CD14-positive monocyte (primary cell): Measurements from ENCODE around the gene RPP21. TPM values are rescaled to one million over a fixed set of nuclear protein-coding genes. Genes with fewer than 3 reads are reported as not detected.
A peak's percentile ranks its signal among the peaks of the same experiment; 100 is the strongest.

Experiments used
- DNase-seq, 3 donors: peaks; one replicate each; pipeline ENCODE4 v3.0.0-alpha.2; 2011 to 2022
- H2AFZ ChIP-seq: 2 replicates; pipeline ENCODE4 v1.6.0; 2012; ENCODE audit warnings: mild to moderate bottlenecking, low read depth, low read length, inconsistent platforms; ENCODE audit not compliant: insufficient read depth, poor library complexity, severe bottlenecking
- H3K27ac ChIP-seq, 2 donors: 1 replicate in 1 of 2; 2 replicates in 1 of 2; pipeline ENCODE4 v1.5.1; 2012 to 2013; ENCODE audit warnings: low read length in 2 of 2, control low read depth in 1 of 2, inconsistent platforms in 1 of 2, low read depth in 1 of 2, mild to moderate bottlenecking in 1 of 2
- H3K27me3 ChIP-seq, 2 donors: one replicate each; pipeline versions ENCODE4 v1.6.0 to v1.6.1; 2011 to 2013; ENCODE audit warnings: low read length in 2 of 2; ENCODE audit not compliant: control insufficient read depth in 2 of 2, insufficient read depth in 2 of 2
- H3K36me3 ChIP-seq, 2 donors: replicated peaks in 1 of 2; 1 replicate in 1 of 2; 2 replicates in 1 of 2; pipeline versions ENCODE4 v1.5.1 to v1.6.1; 2012 to 2013; ENCODE audit warnings: low read length in 2 of 2, control low read depth in 1 of 2, inconsistent platforms in 1 of 2, mild to moderate bottlenecking in 1 of 2; ENCODE audit not compliant: insufficient read depth in 2 of 2, control insufficient read depth in 1 of 2
- H3K4me1 ChIP-seq, 2 donors: 1 replicate in 1 of 2; 2 replicates in 1 of 2; pipeline versions ENCODE4 v1.5.1 to v1.6.1; 2012 to 2013; ENCODE audit warnings: low read length in 2 of 2, control low read depth in 1 of 2, inconsistent platforms in 1 of 2, mild to moderate bottlenecking in 1 of 2, moderate library complexity in 1 of 2; ENCODE audit not compliant: insufficient read depth in 2 of 2, control insufficient read depth in 1 of 2
- H3K4me2 ChIP-seq: replicated peaks from 2 replicates; pipeline ENCODE3; 2012; ENCODE audit warnings: low read length, moderate library complexity, mild to moderate bottlenecking; ENCODE audit not compliant: poor library complexity, severe bottlenecking; ENCODE audit errors: extremely low read depth
- H3K4me3 ChIP-seq, 3 experiments: fragments of 200-600 bp in 1 of 3; sonication (generic) in 1 of 3; replicated peaks in 1 of 3; 1 replicate in 2 of 3; 2 replicates in 1 of 3; pipeline ENCODE4 v1.5.1; 2011 to 2013; ENCODE audit warnings: low read length in 3 of 3, mild to moderate bottlenecking in 3 of 3, control low read depth in 2 of 3, low read depth in 2 of 3, inconsistent platforms in 1 of 3, moderate library complexity in 1 of 3
- H3K79me2 ChIP-seq: 2 replicates; pipeline ENCODE4 v1.6.0; 2012; ENCODE audit warnings: mild to moderate bottlenecking, control low read depth, inconsistent platforms, low read length, moderate library complexity; ENCODE audit not compliant: insufficient read depth
- H3K9ac ChIP-seq: 2 replicates; pipeline ENCODE4 v1.6.0; 2017; ENCODE audit warnings: low read length, mild to moderate bottlenecking; ENCODE audit not compliant: insufficient read depth, poor library complexity, severe bottlenecking
- H3K9me3 ChIP-seq, 2 donors: replicated peaks in 1 of 2; 1 replicate in 1 of 2; 2 replicates in 1 of 2; pipeline versions ENCODE4 v1.5.1 to v1.6.1; 2012 to 2013; ENCODE audit warnings: low read length in 2 of 2, control low read depth in 1 of 2; ENCODE audit not compliant: control insufficient read depth in 1 of 2, insufficient read depth in 1 of 2
- H4K20me1 ChIP-seq: 2 replicates; pipeline ENCODE4 v1.6.0; 2012; ENCODE audit warnings: mild to moderate bottlenecking, low read length, control low read depth, moderate library complexity; ENCODE audit not compliant: insufficient read depth
- H3K27ac Mint-ChIP-seq, 7 donors: one replicate each; pipeline ENCODE4 v1.8.0; 2020; ENCODE audit warnings: mild to moderate bottlenecking in 7 of 7, mixed read lengths in 7 of 7, moderate library complexity in 6 of 7, inconsistent platforms in 2 of 7
- H3K27me3 Mint-ChIP-seq, 3 donors: one replicate each; pipeline ENCODE4 v1.8.0; 2021 to 2022; ENCODE audit warnings: low read depth in 3 of 3, mild to moderate bottlenecking in 3 of 3, mixed read lengths in 3 of 3, moderate library complexity in 3 of 3, inconsistent platforms in 1 of 3
- H3K36me3 Mint-ChIP-seq, 2 donors: one replicate each; pipeline ENCODE4 v1.8.0; 2020; ENCODE audit warnings: mixed read lengths in 2 of 2, inconsistent platforms in 1 of 2, mild to moderate bottlenecking in 1 of 2
- H3K4me1 Mint-ChIP-seq: one replicate; pipeline ENCODE4 v1.8.0; 2020; ENCODE audit warnings: mild to moderate bottlenecking, mixed read lengths
- H3K4me3 Mint-ChIP-seq, 2 donors: one replicate each; pipeline ENCODE4 v1.8.0; 2020; ENCODE audit warnings: mild to moderate bottlenecking in 2 of 2, mixed read lengths in 2 of 2, moderate library complexity in 1 of 2
- H3K9me3 Mint-ChIP-seq, 7 donors: one replicate each; pipeline ENCODE4 v1.8.0; 2020 to 2022; ENCODE audit warnings: mixed read lengths in 7 of 7, mild to moderate bottlenecking in 6 of 7, moderate library complexity in 6 of 7, inconsistent platforms in 2 of 7
- CTCF ChIP-seq: fragments of 200-600 bp; IDR thresholded peaks from one replicate; pipeline ENCODE4 v1.8.0; 2022; ENCODE audit warnings: antibody characterized with exemption, mild to moderate bottlenecking
- WGBS: methylation state at CpG from one replicate; pipeline ENCODE4 v1.1.5; 2013; ENCODE audit warnings: missing lambda C conversion rate; ENCODE audit not compliant: insufficient coverage; 5-methylcytosine and 5-hydroxymethylcytosine counted together
- intact Hi-C, 2 donors: fragments of 100-400 bp; cut with micrococcal nuclease; formaldehyde crosslinking; loops; one replicate each; pipeline versions ENCODE4 v1.15.0 to v1.15.1; 2023
- polyA plus RNA-seq, 3 donors: library from polyadenylated mRNA; depleted of rRNA in 1 of 3; unstranded in 2 of 3; stranded (reverse) in 1 of 3; fragments of 300-500 nt in 2 of 3; fragments of >200 nt in 1 of 3; fragmentation: Illumina TruSeq in 2 of 3; gene quantifications; 1 replicate in 2 of 3; 2 replicates in 1 of 3; pipeline ENCODE4 v1.2.3, GENCODE V29; 2012 to 2021

Gene RPP21
- polyA plus RNA-seq, 3 donors: 59.2 to 63.6 (median 59.5) TPM

GRCh38 chr6:30344191-30344867 is 627 bp upstream of the RPP21 start:
- Histone ChIP-seq H3K4me1 (peaks cover 7 to 15% of the 10 kb centered on the region in 2 donors), H3K4me3 (peak overlapping the region in 1 of 3 experiments; percentile 85), H3K9me3 (no peaks in the 10 kb centered on the region), H3K4me2 (peak overlapping the region; percentile 79), H4K20me1 (no peaks in the 10 kb centered on the region), H2AFZ (peak overlapping the region; percentile 95), H3K9ac (no peak overlapping the region), H3K36me3 (peaks cover 34 to 48% of the 10 kb centered on the region in 2 donors), H3K27me3 (no peaks in the 10 kb centered on the region), H3K27ac (no peak overlapping the region), H3K79me2 (no peaks in the 10 kb centered on the region)
- 70% methylated on average over 3 of the region's 4 CpGs for WGBS
- Mint-ChIP-seq H3K36me3 (peaks cover 53 to 56% of the 10 kb centered on the region in 2 donors), H3K27ac (peak overlapping the region in 4 of 7 donors; percentile 6 to 58 (median 36)), H3K4me3 (peak overlapping the region; percentile 88 to 94), H3K27me3 (peaks cover 11 to 17% (median 15%) of the 10 kb centered on the region in 3 donors), H3K4me1 (peaks cover 19% of the 10 kb centered on the region), H3K9me3 (peaks cover 0 to 4% (median 0%) of the 10 kb centered on the region in 7 donors)
- DNase-seq: no peak
- intact Hi-C loops: no loop called here
- no peak for TF ChIP-seq CTCF

GRCh38 chr6:30345852-30346251 is 896 bp downstream of the RPP21 start:
- Histone ChIP-seq H3K36me3 (peaks cover 20 to 33% of the 10 kb centered on the region in 2 donors), H4K20me1 (no peaks in the 10 kb centered on the region), H3K79me2 (no peaks in the 10 kb centered on the region), H3K4me3 (peak overlapping the region in 1 of 3 experiments; percentile 85), H3K9ac (no peak overlapping the region), H3K4me2 (peak overlapping the region; percentile 79), H3K27me3 (peaks cover 5 to 7% of the 10 kb centered on the region in 2 donors), H3K4me1 (peaks cover 7 to 15% of the 10 kb centered on the region in 2 donors), H3K9me3 (no peaks in the 10 kb centered on the region), H3K27ac (no peak overlapping the region), H2AFZ (peak overlapping the region; percentile 2)
- Mint-ChIP-seq H3K9me3 (peaks cover 0 to 4% (median 0%) of the 10 kb centered on the region in 7 donors), H3K36me3 (peaks cover 38 to 41% of the 10 kb centered on the region in 2 donors), H3K27me3 (peaks cover 14 to 26% (median 21%) of the 10 kb centered on the region in 3 donors), H3K4me1 (peaks cover 19% of the 10 kb centered on the region), H3K4me3 (peak overlapping the region; percentile 88 to 94), H3K27ac (peak overlapping the region in 1 of 7 donors; percentile 12)
- no peak for DNase-seq
- intact Hi-C loops: no loop called here
- TF ChIP-seq CTCF: no peak
- 90% methylated on average over 2 of the region's 4 CpGs for WGBS
